Adrenal gland (tissue), 5 donors: ENCODE results near the gene GFER.

Source experiments
- POLR2A ChIP-seq, 2 donors: fragments of 450-650 bp; IDR thresholded peaks; one replicate each; pipeline ENCODE4 v1.6.1; 2017; ENCODE audit warnings: antibody characterized with exemption in 2 of 2, mild to moderate bottlenecking in 2 of 2, moderate library complexity in 1 of 2
- TF ChIP-seq, protein P1 (sequence below), 6 experiments: fragments of 450-650 bp in 4 of 6; fragments of 200-600 bp in 2 of 6; sonication (generic) in 1 of 6; IDR thresholded peaks; 1 replicate in 5 of 6; 2 replicates in 1 of 6; pipeline versions ENCODE4 v1.5.1 to v1.8.0; 2016 to 2021; ENCODE audit warnings: antibody characterized with exemption in 6 of 6, mild to moderate bottlenecking in 2 of 6, moderate library complexity in 1 of 6
- donor health status: DM: no; HTN: no; CAD: no.

DNA sequence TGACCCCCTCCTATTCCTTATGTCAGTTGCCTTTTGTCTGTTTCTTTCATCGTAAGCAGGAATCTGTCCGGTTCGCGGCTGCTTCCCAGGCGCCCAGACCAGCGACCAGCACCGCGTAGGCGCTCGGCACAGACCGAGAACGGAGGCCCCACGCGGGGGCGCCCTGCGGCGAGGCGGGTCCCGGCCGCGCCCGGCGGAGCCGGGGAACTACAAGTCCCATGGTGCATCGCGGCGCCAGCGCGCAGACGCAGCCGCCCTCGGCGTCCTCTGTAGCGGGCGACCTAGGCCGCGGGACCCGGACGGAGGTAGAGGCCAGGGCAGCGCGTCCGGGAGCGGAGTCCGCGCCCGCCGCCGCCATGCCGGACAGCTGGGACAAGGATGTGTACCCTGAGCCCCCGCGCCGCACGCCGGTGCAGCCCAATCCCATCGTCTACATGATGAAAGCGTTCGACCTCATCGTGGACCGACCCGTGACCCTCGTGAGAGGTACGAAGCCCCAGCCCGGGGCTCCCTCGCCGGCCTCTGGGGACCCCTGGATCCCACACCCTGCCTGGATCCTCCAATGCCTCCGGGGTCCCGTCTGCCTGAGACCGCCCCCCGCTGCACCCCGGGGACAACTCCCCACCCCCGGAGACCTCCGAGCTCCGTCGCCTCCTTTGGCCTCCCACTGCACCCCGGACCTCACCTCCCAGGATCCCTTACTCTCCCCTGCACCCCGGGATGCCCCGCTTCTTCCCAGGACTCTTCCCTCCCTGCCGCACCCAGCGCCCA, 24.5 kb upstream of the GFER start, which contains the start of gene NDUFB10:
- TF ChIP-seq, protein P1, sequence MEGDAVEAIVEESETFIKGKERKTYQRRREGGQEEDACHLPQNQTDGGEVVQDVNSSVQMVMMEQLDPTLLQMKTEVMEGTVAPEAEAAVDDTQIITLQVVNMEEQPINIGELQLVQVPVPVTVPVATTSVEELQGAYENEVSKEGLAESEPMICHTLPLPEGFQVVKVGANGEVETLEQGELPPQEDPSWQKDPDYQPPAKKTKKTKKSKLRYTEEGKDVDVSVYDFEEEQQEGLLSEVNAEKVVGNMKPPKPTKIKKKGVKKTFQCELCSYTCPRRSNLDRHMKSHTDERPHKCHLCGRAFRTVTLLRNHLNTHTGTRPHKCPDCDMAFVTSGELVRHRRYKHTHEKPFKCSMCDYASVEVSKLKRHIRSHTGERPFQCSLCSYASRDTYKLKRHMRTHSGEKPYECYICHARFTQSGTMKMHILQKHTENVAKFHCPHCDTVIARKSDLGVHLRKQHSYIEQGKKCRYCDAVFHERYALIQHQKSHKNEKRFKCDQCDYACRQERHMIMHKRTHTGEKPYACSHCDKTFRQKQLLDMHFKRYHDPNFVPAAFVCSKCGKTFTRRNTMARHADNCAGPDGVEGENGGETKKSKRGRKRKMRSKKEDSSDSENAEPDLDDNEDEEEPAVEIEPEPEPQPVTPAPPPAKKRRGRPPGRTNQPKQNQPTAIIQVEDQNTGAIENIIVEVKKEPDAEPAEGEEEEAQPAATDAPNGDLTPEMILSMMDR (IDR thresholded peaks at IDR 0.05) = peak; percentile 19 to 60 (median 50)
- TF ChIP-seq POLR2A (IDR thresholded peaks at IDR 0.05) = peak; percentile 86 to 96
